DMS 273 treated with DMSO at 0.1 percent for 48 hours (cell line): ENCODE results near the gene RABGEF1.
"Not testable (repeated sequence)": the region's sequence is repeated elsewhere in the genome, so short reads cannot be mapped to it uniquely, and the experiment has no call there.

Experiments
- DNase-seq: peaks from one replicate; lab custom pipeline; 2025; lab: John Stamatoyannopoulos, UW

RABGEF1 gene

DNA sequence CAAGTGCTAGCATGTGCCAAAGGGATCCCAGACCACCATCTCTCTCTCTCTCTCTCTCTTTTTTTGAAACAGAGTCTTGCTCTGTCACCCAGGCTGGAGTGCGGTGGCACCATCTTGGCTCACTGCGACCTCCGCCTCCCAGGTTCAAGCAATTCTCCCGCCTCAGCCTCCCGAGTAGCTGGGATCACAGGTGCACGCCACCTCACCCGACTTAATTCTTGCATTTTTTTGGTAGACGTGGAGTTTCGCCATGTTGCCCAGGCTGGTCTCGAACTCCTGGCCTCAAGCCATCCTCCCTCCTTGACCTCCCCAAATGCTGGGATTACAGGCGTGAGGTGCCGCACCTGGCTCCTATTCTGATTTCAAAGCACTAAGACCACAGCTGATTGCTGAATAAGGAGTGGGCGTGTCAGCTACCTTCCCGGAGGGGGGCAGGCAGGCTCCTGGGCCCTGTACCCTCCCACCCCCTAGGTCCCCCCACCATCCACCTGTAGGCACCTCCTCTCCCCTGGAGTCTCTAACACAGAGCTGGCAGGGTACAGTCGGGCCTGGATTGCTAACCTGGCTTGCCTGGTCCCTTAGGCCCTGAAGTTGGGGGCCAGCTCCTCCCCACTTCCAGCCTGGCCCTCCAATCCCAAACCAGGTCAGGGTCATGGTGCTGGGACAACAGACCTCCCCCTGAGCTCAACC lies 74.8 kb downstream of the RABGEF1 start:
- DNase-seq, result not testable (repeated sequence)

DNA sequence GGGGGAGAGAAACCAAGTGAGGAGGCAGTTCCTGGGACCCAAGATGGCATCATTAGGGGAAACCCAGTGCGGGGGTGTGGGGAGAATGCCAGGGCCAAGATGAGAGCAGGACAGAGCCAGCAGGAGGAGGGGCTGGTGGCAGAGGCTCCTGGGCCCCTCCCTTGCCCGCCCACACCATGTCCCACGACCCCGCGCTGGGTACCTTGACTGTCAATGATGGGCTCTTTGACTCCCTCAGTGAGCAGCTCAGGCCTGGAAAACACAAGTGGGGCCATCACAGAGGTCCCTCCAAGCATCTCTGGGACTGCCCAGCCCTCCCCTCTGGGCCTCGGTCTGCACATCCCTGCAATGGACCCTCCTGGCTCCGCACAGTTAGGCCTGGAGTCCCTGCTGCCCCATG lies 75.4 kb downstream of the RABGEF1 start:
- no peak for DNase-seq

DNA sequence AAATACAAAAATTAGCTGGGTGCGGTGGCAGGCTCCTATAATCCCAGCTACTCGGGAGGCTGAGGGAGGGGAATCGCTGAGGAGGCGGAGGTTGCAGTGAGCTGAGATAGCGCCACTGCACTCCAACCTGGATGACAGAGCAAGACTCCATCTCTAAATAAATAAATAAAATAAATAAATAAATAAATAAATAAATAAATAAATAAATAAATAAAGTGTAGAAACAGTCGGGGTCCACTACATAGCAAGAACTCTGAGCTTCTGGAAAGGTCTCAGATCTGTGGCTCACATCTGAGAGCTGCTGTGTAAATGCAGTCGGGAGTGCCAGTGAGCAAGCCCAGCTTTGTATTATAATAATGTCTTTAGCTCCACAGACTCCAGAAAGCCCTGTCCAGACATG lies 76.1 kb downstream of the RABGEF1 start:
- not testable (repeated sequence) for DNase-seq

DNA sequence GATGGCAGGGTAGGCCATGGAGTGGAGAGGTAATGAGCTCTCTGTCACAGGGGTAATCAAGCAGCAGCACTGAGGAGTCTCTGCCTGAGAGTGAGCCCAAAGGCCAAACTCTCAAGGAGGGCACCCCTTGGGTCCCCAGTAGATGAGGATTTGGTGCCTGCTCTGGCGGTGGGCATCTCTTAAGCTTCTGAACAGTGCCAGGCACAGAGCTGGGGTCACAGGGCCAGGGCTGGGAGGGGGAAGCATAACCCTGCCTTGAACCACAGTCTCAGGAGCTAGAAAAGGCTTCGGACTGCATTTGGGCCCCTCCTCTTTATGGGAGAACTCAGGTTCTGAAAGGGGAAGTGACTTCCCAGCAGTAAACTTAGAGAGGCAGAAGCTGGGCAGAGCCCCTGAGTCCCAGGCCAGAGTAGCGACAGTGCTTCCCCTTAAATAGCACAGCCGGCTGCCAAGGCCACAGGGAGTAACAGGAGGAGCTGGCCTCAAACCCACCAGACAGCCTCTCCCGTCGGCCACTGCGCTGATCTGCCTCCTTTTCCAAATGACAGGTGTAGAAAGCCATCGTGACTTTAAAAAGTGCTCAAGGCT lies 76.8 kb downstream of the RABGEF1 start:
- DNase-seq, result not testable (repeated sequence)

DNA sequence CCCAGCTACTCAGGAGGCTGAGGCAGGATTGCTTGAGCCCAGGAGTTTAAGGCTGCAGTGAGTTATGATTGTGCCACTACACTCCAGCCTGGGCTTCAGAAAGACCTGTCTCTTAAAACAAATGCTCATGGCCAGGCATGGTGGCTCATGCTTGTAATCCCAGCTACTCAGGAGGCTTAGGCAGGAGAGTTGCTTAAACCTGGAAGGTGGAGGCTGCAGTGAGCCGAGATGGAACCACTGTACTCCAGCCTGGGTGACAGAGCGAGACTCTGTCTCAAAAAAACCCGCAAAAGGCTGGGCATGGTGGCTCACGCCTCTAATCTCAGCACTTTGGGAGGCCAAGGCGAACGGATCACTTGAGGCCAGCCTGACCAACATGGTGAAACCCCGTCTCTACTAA lies 77.4 kb downstream of the RABGEF1 start:
- not testable (repeated sequence) for DNase-seq

DNA sequence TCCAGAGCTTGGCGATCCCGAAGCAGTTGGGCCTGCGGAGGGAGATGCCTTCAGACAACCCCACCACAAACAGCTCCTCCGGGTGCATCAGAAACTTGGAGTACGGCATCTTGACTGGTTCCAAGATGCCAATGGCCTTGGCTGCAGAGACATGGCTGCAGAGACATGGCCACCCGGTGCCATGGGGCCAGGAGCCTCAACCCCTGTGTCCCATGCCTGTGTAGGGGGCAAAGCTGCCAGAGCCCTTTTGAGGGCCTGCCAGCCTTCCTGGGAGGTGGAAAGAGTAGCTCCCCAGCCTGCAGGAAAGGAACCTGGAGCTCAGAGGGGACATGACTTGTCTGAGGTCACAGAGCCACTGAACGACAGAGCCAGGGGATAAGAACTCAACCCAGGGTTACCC lies 83.5 kb downstream of the RABGEF1 start:
- DNase-seq, result no peak

DNA sequence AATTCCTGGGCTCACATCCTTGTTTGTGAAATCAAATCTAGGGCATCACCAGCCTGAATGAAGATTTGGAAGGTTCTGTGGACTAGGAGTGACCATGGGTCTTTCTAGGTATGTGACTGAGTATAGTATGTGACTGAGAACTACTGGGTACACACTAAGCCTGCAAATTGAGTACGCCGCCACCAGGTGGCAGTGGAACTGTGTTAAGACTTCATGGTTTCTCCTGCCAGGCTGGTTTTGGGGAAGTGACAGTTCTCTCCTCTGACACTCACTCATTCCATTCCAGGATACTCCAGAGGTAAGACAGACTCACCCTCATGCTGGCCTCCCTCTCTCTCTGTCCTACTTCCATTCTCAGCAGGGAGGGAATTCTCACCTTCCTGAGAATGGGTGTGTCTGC lies 85.0 kb downstream of the RABGEF1 start:
- DNase-seq, result peak; percentile 18

DNA sequence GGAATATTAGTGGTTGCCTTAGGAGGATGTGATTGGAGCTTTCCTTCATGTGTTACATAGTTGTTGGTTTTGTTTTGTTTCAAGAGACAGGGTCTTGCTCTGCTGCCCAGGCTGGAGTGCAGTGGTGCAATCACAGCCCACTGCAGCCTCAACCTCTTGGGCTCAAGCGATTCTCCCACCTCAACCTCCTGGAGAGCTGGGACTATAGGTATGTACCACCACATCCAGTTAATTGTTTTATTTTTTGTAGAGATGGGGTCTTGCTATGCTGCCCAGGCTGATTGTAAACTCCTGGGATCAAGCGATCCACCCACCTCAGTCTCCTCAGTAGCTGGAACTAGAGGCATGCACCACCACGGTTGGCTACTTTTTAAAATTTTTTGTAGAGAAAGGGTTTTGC lies 86.1 kb downstream of the RABGEF1 start:
- DNase-seq, result no peak

DNA sequence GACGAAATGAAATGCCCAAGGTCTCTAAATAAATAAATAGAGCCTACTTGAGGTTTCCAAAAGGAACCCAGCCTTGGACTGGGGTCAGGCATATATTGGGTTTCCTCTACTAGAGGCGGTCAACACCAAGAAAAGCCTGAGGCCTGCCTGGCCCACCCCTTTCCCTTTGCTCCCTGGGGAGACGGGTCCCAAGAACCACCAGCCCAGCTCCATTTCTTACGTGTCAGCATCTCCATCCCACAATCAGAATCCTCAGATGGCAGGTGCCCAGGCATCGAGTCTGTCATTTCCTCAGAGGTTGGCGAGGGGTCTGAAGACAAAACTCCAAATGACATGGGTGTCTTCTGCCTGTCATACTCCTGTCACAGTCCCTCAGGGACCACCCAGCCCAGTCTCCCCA lies 90.4 kb downstream of the RABGEF1 start:
- not testable (repeated sequence) for DNase-seq

DNA sequence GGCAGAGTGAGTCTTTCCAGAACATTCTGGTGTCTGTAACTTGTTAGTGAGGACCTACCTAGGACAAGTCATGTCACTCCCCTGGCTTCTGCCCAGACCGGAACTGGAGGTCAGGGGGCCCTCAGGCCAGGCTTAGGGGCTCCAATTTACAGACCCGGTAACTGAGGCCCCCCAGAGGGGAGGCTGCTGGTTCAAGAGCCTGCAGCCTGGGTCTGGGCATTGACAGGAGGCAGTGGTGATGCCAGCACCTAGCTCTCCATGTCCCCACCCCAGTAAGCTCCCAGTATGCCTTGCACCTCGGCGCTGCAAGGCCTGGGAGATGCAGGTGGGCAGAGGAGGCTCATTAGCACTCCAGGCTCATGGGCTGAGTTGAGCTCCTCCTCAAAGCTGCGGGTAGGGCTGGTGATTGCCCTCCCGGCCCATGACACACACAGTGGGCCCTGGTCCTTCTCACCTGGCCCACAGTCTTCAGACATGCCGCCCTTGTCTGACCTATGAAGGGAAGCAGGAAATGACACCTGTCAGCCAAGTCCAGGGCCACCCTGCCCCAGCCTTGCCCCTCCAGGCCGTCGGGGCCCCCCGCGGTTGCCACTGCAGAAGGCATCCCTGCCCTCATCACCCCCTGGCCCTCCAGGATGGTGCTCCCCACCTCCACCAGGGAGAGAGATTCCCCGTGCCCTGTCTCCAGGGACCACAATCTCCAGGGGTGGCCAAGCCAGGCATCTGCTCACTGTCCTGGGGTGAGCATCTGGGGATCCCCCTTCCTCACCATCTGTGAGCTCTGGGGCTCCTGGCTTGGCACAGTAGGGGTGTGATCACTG lies 92.2 kb downstream of the RABGEF1 start:
- no peak for DNase-seq

DNA sequence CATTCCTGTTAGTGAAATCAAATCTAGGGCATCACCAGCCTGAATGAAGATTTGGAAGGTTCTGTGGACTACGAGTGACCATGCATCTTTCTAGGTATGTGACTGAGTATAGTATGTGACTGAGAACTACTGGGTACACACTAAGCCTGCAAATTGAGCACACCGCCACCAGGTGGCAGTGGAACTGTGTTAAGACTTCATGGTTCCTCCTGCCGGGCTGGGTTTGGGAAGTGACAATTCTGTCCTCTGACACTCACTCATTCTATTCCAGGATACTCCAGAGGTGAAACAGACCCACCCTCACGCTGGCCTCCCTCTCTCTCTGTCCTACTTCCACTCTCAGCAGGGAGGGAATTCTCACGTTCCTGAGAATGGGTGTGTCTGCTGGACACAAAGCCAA lies 96.5 kb downstream of the RABGEF1 start:
- no peak for DNase-seq

DNA sequence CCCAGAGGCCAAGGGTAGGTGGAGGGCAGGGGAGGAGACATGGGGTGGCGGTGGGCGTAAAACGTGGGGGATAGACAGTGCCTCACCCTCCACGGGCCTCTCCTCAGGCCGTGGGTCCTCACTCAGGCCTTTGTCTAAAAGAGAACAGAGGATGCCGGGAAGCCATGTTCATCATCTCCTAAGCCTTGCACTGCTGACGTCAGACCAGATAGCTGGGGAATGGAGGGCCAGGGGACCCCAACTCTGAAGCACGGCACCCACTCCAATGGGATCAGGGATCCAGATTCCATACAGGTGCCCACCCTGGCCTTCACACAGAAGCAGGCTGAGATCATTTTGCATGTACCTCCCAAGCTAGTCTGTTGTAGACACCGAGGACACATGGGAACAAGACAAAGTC lies 97.1 kb downstream of the RABGEF1 start:
- no peak for DNase-seq

DNA sequence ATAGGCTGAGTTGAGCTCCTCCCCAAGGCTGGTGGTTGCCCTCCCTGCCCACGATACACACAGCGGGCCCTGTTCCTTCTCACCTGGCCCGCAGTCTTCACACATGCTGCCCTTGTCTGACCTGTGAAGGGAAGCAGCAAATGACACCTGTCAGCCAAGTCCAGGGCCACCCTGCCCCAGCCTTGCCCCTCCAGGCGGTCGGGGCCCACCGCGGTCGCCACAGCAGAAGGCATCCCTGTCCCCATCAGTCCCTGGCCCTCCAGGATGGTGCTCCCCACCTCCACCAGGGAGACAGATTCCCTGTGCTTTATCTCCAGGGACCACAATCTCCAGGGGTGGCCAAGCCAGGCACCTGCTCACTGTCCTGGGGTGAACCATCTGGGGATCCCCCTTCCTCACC lies 99.3 kb downstream of the RABGEF1 start:
- DNase-seq, result no peak

DNA sequence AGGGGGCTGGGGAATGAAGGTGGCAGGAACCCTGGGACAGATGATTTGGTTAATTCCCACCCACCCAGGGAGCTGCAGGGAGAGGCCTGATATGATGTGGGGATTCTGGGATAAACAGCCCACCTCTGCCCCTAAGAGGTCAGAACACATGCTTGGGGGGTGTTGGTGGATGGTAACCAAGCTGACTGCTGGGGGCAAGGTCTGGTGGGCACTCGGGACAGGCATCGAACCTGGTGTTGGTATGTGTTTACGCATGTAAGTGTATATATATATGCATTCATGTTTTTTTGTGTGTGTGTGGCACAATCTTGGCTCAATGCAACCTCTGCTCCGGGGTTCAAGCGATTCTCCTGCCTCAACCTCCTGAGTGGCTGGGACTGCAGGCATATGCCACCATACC lies 99.8 kb downstream of the RABGEF1 start:
- no peak for DNase-seq

DNA sequence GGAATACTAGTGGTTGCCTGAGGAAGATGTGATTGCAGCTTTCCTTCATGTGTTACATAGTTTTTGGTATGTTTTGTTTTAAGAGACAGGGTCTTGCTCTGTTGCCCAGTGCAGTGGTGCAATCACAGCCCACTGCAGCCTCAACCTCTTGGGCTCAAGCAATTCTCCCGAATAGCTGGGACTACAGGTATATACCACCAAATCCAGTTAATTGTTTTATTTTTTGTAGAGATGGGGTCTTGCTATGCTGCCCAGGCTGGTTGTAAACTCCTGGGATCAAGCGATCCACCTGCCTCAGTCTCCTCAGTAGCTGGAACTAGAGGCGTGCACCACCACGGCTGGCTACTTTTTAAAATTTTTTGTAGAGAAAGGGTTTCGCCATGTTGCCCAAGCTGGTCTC lies 101.4 kb downstream of the RABGEF1 start:
- no peak for DNase-seq

DNA sequence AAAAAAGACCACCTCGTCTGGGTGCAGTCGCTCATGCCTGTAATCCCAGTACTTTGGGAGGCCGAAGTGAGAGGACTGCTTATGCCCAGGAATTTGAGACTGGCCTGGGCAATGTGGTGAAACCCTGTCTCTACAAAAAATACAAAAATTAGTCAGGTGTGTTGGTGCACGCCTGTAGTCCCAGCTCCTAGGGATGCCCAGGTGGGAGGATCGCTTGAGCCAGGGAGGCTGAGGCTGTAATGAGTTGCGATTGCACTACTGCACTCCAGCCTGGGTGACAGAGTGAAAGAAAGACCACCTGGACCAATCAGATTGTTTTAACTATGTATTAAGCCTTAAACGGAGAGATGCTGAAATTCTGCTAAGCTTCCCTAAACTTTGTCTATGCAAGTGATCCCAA lies 103.0 kb downstream of the RABGEF1 start:
- not testable (repeated sequence) for DNase-seq

DNA sequence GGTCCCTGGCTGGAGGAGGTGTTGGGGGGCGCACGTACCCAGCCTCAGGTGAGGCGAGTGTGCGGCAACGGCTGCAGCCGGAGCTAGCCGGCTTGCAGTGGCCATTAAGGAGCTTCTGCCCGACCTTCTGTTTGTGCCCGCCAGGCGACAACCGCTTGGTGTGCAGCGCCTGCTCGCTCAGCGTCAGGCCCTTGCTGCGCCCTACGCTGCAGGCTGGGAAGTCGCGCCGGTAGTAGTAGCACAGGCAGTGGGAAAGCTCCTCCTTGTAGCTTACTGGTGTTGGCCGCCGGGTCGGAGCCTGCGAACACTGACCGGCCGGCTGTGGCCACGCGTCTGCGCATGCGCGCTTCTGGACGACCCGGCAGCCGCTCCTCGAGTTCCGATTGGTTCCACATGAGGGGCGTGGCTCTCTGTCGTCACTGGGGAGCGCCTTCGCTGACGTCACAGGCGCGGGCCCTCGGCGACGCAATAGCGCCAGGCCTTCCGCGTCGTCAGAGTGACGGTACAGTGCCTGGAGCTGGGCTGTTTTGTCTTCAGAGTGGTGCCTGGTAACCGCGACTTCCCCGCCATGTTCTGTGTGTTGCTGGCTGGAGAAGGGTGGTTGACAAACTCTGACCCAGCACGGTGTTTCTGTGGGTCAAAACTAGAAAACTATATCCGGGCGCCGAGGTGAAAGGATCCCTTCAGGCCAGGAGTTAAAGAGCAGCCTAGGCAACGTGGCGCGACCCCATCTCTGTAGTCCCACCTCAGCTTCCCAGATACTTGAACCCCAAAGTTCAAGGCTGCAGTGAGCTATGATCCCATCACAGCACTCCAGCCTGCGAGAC lies 104.2 kb downstream of the RABGEF1 start:
- peak; percentile 91 for DNase-seq

DNA sequence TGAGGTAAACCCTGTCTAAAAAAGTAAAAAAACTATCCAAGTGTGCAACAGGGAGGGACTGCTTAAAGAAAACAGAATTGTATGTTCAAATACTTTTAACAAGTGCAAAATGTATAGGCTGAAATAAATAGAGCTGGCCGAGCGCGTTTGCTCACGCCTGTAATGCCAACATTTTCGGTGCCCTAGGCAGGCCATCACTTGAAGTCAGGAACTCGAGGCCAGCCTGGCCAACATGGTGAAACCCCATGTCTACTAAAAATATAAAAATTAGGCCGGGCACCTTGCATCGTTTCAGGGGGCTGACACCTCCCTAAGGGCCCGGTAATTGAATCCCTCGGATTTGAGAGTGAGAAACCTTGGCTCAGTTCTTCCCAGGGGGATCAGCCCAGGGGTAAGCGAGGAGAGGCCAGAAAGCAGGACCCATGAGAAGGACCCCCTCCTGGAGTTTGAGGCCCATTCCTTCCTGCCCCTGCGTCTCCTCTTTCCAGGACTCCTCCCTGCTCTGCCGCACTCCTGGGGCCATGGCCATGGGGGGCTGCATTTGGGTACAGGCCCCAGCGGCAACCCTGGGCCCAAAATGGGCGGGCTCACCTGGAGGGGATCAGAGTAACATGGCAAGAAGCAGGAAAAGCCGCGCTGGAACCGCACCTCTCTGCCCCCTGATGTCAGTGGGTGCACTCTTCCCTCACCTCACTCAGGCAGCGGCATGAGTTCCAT lies 105.0 kb downstream of the RABGEF1 start:
- DNase-seq, result no peak

DNA sequence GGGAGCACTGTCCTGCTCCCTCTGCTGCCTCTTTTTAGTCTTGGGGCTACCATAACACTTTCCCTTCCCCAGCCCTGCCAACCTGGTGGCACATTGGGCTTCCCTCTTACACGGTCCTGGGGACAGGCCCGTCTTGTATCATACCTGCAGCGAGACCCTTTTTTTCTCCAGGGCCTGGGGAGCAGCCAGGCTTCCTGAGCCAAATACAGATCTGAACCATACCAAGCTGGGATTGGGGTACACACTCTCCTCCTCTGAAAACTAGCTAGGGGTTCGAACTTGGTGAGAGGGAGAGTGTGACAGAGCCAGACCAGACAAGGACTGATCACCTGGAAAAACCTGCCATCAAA lies 105.5 kb downstream of the RABGEF1 start:
- DNase-seq, result not testable (repeated sequence)

DNA sequence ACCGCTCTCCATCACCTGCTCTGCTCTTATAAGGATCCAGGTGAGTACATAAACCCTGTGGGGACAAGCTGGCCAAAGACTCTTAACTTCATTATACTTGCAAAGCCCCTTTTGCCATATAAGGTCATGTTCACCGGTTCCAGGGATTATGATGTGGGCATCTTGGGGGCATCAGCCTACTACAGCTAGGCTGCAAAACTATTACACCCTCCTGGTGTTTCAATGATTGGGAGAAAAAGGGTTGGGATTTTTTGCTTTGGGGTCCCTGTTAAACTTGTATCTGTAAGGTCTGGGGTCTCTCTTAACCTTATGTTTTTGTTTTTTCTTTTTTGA lies 107.0 kb downstream of the RABGEF1 start:
- not testable (repeated sequence) for DNase-seq

DNA sequence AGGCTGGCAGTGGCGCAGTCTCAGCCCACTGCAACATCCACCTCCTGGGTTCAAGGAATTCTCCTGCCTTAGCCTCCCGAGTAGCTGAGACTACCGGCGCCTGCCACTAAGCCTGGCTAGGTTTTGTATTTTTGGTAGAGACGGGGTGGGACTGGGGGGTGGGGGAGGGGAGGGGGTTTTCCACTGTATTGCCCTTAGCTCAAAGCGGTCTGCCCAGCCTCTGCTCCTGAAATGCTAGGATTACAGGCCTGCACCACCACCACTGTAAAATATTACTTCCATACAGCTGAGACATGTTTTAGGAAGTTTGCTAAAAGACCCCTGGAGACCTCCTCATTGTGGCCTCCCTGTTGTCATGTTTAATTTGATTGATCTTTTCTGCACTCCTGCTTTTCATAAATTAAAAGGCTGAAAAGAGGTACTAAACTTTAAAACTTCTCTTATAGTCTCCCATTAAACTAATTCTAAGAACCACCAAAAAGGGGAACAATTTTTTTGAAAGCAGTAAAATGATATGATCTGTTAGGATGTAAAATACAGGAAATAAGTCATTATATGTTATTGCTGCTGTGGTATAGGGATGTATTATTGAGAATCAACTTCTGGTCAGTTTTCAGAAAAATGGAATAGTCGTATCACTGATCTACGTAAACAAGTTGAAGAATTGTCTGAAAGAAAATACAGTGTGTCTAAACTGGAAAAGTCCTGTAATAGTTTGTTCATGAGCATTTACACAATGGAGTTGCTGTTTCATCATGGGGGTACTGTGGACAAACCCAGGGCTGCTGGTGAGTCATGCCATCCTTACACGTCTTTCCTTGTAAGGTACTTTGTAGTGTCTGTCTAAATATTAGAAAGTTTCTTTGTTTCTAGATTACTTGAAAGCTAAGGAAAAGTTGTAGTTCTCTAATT lies 107.6 kb downstream of the RABGEF1 start:
- no peak for DNase-seq
